Cardiac fibroblast (primary cell): Measurements from ENCODE around the gene LRRC41.

Experiments used
- DNase-seq, 2 donors: peaks; one replicate each; pipeline versions ENCODE4 v3.0.0 to v3.0.0-alpha.2; 2010; ENCODE audit warnings: low read depth in 2 of 2
- H3K4me3 ChIP-seq, 2 donors: replicated peaks in 1 of 2; 1 replicate in 1 of 2; 2 replicates in 1 of 2; pipeline ENCODE4 v1.5.1; 2011; ENCODE audit warnings: low read depth in 2 of 2, low read length in 2 of 2, mild to moderate bottlenecking in 2 of 2, moderate library complexity in 1 of 2
- TF ChIP-seq, protein P1 (sequence below): IDR thresholded peaks from one replicate; pipeline ENCODE4 v1.5.1; 2011; ENCODE audit warnings: low read depth, mild to moderate bottlenecking, low read length, inconsistent platforms

The LRRC41 gene

DNA sequence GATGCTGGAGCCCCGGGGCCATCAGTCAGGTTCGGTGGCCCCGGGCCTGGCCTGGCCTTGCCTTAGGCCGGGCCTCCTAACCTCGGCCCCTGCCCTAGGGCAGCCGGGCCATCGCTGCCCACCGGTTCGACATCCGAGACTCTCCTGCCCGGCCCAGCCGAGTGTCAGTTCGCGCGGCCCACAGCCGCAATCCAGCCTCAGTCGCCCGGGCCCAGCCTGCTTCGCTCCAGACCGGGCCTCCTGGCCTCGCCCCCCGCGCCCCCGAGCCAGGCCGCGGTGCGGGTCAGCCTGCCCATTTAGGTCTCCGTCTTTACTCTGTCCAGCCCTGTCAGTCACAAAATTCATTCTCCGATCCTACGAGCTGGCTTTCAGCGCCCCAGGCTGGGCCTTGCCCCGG lies 777 bp downstream of the LRRC41 start:
- peak overlapping the region; percentile 79 for H3K4me3 ChIP-seq
- TF ChIP-seq, protein P1, sequence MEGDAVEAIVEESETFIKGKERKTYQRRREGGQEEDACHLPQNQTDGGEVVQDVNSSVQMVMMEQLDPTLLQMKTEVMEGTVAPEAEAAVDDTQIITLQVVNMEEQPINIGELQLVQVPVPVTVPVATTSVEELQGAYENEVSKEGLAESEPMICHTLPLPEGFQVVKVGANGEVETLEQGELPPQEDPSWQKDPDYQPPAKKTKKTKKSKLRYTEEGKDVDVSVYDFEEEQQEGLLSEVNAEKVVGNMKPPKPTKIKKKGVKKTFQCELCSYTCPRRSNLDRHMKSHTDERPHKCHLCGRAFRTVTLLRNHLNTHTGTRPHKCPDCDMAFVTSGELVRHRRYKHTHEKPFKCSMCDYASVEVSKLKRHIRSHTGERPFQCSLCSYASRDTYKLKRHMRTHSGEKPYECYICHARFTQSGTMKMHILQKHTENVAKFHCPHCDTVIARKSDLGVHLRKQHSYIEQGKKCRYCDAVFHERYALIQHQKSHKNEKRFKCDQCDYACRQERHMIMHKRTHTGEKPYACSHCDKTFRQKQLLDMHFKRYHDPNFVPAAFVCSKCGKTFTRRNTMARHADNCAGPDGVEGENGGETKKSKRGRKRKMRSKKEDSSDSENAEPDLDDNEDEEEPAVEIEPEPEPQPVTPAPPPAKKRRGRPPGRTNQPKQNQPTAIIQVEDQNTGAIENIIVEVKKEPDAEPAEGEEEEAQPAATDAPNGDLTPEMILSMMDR = no peak
- peak; percentile 41 to 44 for DNase-seq

DNA sequence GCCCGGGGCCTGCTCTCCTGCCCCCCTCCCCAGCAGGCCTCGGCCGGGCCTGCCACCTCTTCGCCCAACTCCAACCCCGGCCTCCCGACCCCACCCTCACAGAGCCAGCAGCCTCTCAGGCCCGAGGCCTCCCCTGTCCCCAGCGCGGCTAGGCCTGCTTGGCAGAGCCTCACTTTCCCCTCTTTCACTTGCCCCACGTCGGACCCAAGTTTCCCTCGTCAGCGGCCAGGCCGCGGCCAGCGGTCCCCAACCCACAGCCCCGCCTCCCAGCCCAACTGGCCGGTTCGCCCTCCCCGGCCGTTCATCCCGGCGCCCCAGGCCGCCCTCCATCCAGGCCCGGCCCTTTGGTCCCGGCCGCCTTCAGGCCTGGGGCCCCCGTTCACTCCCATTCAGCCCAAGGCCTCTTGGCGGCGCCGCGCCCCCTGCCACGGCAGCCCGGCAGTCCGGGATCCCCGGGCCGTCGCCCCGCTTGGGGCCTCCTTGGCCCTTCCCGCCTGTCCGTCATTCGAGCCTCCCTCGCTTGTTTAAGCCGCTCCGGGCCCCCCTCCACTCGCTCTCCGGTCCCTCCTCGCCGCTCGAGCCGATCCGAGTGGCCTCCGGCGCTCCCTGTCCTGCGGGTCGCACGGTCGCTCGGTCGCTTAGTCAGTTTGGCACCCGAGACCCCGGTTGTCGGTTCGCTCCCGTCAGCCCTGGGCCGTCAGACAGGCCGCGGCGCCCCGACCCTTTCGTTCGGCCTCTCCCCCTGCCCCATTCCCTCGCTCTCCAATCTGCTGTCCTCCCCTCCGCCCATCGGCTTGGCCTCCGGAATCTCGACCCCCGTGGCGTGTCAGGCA lies 1.4 kb downstream of the LRRC41 start:
- peak; percentile 58 to 68 for DNase-seq
- TF ChIP-seq, protein P1 = no peak
- peak overlapping the region; percentile 79 for H3K4me3 ChIP-seq

DNA sequence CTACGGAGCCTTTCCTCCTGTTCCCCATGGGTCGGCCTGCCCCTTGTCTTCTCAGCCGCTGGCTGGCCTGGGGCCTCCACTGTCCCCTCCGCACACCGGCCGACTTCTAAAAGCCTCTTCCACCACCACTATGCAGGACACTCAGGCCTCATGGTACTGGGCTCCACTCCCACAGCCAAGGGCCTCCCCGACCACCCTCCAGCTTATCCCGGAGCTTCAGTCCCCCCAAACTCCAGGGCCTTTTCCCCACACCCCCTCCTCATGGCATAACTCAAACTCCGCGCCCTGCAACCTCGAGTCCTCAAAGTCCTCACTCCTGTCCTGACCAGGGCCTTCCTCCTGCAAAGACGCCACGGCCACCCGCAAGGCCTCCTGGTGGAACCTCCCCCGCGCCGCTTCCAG lies 2.0 kb downstream of the LRRC41 start:
- peak overlapping the region; percentile 79 for H3K4me3 ChIP-seq
- TF ChIP-seq, protein P1 = no peak
- DNase-seq = no peak

DNA sequence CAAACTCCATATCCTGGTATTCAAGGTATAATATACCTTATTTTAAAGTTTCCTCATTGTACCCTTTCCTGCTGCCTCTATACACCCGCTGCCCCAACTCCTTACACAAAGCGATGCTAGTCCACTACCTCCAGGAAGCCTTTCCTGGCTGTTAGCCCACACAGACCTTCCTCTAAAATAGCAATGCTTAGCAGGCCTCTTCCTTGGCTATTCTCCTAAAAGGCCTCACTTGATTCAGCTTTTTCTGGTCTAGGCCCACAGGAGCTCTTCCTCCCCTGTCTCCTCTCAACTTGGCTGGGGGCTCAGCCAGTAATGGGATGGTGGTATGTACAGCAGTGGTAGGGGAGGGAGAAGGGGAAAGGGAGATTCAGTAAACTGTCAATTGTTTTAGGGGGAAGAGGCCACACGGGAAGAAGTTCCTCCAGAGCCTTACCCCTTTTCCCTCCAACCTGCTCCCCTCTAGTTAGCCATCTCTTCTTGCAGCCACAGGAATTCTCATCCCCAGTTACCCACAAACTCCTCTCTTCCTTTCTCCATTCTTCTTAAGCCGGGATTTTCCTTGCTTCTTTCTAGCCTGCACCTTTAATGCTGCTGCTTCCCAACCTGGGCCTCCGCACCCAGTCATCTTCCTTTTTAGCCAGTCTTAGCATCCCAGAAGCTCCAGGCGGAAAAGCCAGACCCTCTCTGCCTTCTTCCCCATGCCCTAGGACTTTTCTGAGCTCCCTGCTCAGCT lies 2.6 kb downstream of the LRRC41 start:
- TF ChIP-seq, protein P1 = no peak
- peak overlapping the region; percentile 79 for H3K4me3 ChIP-seq
- DNase-seq = peak; percentile 42 to 61

DNA sequence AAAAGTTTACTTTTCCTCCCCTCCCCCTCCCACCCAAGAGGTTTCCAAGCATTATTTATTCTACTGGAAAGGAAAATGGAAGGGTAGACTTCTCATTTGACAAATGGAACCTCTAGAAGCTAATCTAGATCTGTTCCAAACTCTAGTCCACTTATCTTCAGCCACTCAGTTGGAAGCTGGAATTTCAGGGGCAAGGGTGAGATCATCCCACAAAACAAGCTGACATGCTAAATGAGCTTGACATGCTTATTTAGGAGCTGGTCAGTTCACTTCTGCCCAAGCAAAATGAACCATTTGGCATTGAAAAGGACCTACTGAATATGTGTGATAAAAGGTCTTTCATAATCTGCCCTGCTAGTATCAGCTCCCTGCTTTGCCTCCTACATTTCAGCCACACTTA lies 5.0 kb downstream of the LRRC41 start:
- TF ChIP-seq, protein P1 = no peak
- DNase-seq = no peak
- no peak overlapping the region for H3K4me3 ChIP-seq

DNA sequence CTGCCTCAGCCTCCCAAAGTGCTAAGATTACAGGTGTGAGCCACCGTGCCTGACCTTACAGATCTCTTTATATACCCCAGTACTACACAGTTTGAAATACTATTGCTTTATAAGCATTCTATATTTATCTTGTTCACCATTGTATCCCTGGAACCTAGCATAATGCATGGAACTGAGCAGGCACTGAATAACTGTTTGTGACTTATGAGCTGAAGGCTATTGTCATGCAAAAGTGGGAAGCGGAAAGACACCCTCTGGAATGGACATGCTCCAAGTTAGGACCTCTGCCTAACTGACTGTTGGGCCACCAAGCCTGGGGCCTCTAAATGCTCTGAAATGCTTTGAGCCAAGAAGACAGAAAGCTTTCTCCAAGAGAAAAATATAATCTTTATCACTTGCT lies 8.1 kb downstream of the LRRC41 start:
- TF ChIP-seq, protein P1 = no peak
- DNase-seq = no peak
- no peak overlapping the region for H3K4me3 ChIP-seq
